ENCODE measurements around the gene LRRC46. TPM values are rescaled to one million over a fixed set of nuclear protein-coding genes. Genes with fewer than 3 reads are reported as not detected.

LRRC46 gene
- total RNA-seq, 4 donors from 2014 or later = 0.18 TPM; not detected in 3

- H3K27me3 ChIP-seq = peaks cover 0 to 80% (median 18%) of the 10 kb centered on the region in 4 donors
- H3K9me3 ChIP-seq = no peaks in the 10 kb centered on the region
- H3K36me3 ChIP-seq = no peaks in the 10 kb centered on the region
- H3K4me3 ChIP-seq = no peak overlapping the region
- WGBS, 2 donors = 75 to 82% methylated on average over 1 of the region's 1 CpG
- no peak for TF ChIP-seq POLR2A (IDR thresholded peaks at IDR 0.05)
- no peak for TF ChIP-seq CTCF (IDR thresholded peaks at IDR 0.05)
- peaks cover 8 to 12% (median 9%) of the 10 kb centered on the region in 3 donors for H3K4me1 ChIP-seq
- DNase-seq = no peak
- H3K27ac ChIP-seq = no peak overlapping the region
- intact Hi-C loops (cut with DNase I) = loop anchor here (10.0 kb wide), 1 partner anchor 78 kb away; no protein-coding TSS in a partner anchor
These were observed 39.0 kb upstream of the LRRC46 start for GRCh38 chr17:47792457-47792856.

- WGBS, 2 donors = 61 to 71% methylated on average over 6 of the region's 6 CpGs
- Histone ChIP-seq H3K9me3 (no peaks in the 10 kb centered on the region), H3K4me1 (peaks cover 8 to 12% (median 9%) of the 10 kb centered on the region in 3 donors), H3K27me3 (peaks cover 0 to 75% (median 18%) of the 10 kb centered on the region in 4 donors), H3K36me3 (no peaks in the 10 kb centered on the region), H3K27ac (no peak overlapping the region), H3K4me3 (no peak overlapping the region)
- no peak for DNase-seq
- intact Hi-C loops (cut with DNase I) = loop anchor here (10.0 kb wide), 1 partner anchor 78 kb away; no protein-coding TSS in a partner anchor
- no peak for TF ChIP-seq POLR2A (IDR thresholded peaks at IDR 0.05)
- no peak for TF ChIP-seq CTCF (IDR thresholded peaks at IDR 0.05)
These were observed 38.5 kb upstream of the LRRC46 start for GRCh38 chr17:47792979-47793378.

GRCh38 chr17:47797797-47798196 is 33.7 kb upstream of the LRRC46 start:
- 33 to 52% methylated on average over 2 of the region's 2 CpGs for WGBS, 2 donors
- intact Hi-C loops (cut with DNase I) = loop anchor here (10.0 kb wide), 1 partner anchor 83 kb away; no protein-coding TSS in a partner anchor
- no peak for DNase-seq
- TF ChIP-seq POLR2A (IDR thresholded peaks at IDR 0.05) (no peak), CTCF (IDR thresholded peaks at IDR 0.05) (no peak)
- H3K4me1 ChIP-seq = no peaks in the 10 kb centered on the region
- H3K27ac ChIP-seq = no peak overlapping the region
- H3K27me3 ChIP-seq = peaks cover 0 to 35% (median 3%) of the 10 kb centered on the region in 4 donors
- H3K9me3 ChIP-seq = no peaks in the 10 kb centered on the region
- no peaks in the 10 kb centered on the region for H3K36me3 ChIP-seq
- no peak overlapping the region for H3K4me3 ChIP-seq

- Histone ChIP-seq H3K4me3 (no peak overlapping the region), H3K36me3 (no peaks in the 10 kb centered on the region), H3K4me1 (no peaks in the 10 kb centered on the region), H3K9me3 (no peaks in the 10 kb centered on the region), H3K27me3 (peaks cover 0 to 13% (median 0%) of the 10 kb centered on the region in 4 donors), H3K27ac (no peak overlapping the region)
- no peak for DNase-seq
- intact Hi-C loops (cut with DNase I) = loop anchor here (10.0 kb wide), 1 partner anchor 106 kb away; the partner anchor contains the start of gene TBKBP1
- 83 to 85% methylated on average over 7 to 8 of the region's 12 CpGs for WGBS, 2 donors
- TF ChIP-seq CTCF (IDR thresholded peaks at IDR 0.05) = no peak
- TF ChIP-seq POLR2A (IDR thresholded peaks at IDR 0.05) = no peak
These were observed 30.8 kb upstream of the LRRC46 start for GRCh38 chr17:47800686-47801085.

GRCh38 chr17:47801176-47801765 is 30.2 kb upstream of the LRRC46 start:
- Histone ChIP-seq H3K27ac (no peak overlapping the region), H3K27me3 (peaks cover 0 to 13% (median 0%) of the 10 kb centered on the region in 4 donors), H3K36me3 (no peaks in the 10 kb centered on the region), H3K9me3 (no peaks in the 10 kb centered on the region), H3K4me1 (no peaks in the 10 kb centered on the region), H3K4me3 (no peak overlapping the region)
- DNase-seq = no peak
- intact Hi-C loops (cut with DNase I) = loop anchor here (10.0 kb wide), 1 partner anchor 106 kb away; the partner anchor contains the start of gene TBKBP1
- WGBS, 2 donors = 50 to 85% methylated on average over 2 to 3 of the region's 4 CpGs
- TF ChIP-seq POLR2A (IDR thresholded peaks at IDR 0.05) (no peak), CTCF (IDR thresholded peaks at IDR 0.05) (no peak)
